ENCODE results near the gene CFDP1.

CFDP1 gene

DNA sequence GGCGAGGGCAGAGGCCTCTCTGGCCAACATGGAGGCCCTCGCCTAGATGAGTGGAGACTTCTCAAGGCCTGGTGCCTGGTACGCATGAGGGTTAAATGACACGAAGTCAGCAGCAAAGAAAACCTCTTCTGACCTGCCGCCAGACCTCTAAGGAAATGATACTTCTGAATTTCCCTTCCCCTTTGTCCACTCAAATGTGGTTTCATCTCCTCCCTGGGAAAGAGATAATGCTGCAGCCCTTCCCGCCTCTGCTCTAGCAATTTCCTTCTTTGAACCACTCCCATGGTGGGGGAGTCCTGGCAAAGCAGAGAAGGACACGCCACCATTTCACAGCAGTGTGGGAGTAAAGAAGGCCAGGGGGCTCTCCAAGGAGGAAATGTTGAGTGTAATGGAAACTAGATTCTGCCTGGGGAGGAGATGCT, 116.2 kb downstream of the CFDP1 start:
- CTCF ChIA-PET: interaction anchor here (0.8 kb wide), 1 partner anchor 117 kb away, joined by 4 read pairs; no protein-coding TSS in a partner anchor

DNA sequence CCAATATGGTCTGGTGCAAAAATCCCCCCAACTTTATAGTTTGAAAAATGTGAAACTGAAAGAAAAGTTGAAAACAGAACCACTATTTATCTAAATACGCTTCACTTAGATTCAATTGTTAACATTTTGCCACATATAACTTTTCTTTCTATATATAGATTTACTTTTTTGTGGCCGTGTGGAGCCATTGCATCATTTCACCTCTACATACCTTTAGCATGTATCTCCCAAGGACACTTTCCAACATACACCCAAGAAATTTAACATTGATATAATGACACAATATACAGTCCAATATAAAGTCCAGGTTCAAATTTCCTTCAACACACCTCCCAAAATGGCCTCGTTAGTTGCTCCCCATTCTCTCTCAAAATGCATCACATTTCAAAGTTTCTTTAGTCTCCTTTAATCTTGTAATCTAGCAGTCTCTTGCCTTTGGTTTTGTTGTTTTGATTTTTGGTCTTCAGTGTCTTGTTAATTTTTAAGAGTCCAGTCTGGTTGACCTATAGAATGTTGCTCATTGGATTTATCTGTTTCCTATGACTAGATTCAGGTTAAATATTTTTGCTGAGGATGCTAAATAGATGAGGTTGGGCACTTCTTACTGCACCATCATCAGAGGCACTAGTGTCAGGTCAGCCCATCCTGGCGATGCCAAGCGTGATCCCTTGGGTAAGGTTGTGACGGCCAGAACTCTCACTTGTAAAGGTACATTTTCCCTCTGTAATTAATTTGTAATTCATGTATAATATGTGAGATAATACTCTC, 117.6 kb downstream of the CFDP1 start:
- Histone ChIP-seq H3K27ac (ENCODE audit: extremely low read depth, low read depth, low read length) (no peak overlapping the region), H3K36me3 (ENCODE audit: control insufficient read depth in 2 of 2, insufficient read depth in 1 of 2, low read length in 2 of 2) (peaks cover 0 to 4% of the 10 kb centered on the region in 2 experiments; a peak in 2 of 3 replicates), H3K4me3 (ENCODE audit: low read depth, low read length) (no peak overlapping the region), H3K9me3 (ENCODE audit: control insufficient read depth, insufficient read depth, low read depth, low read length) (no peaks in the 10 kb centered on the region), H3K4me1 (ENCODE audit: control insufficient read depth, insufficient read depth, low read length) (no peaks in the 10 kb centered on the region)
- no peak for TF ChIP-seq ZNF266 (tag by site-specific recombination; IDR thresholded peaks at IDR 0.05; ENCODE audit: low read depth)
- TF ChIP-seq ZNF654 (tag by site-specific recombination; IDR thresholded peaks at IDR 0.05; ENCODE audit: low read depth): no peak
- POLR2A ChIA-PET: no interaction called here
- CTCF ChIA-PET: no interaction called here

More for the DNA sequence above, 116.2 kb downstream of the CFDP1 start:
- POLR2A ChIA-PET: no interaction called here
- Histone ChIP-seq H3K9me3 (ENCODE audit: control insufficient read depth, insufficient read depth, low read depth, low read length) (no peaks in the 10 kb centered on the region), H3K36me3 (ENCODE audit: control insufficient read depth in 2 of 2, insufficient read depth in 1 of 2, low read length in 2 of 2) (peaks cover 0 to 4% of the 10 kb centered on the region in 2 experiments; a peak in 2 of 3 replicates), H3K27ac (ENCODE audit: extremely low read depth, low read depth, low read length) (no peak overlapping the region), H3K4me3 (ENCODE audit: low read depth, low read length) (no peak overlapping the region), H3K4me1 (ENCODE audit: control insufficient read depth, insufficient read depth, low read length) (no peaks in the 10 kb centered on the region)
- TF ChIP-seq GLIS1 (tag by site-specific recombination; IDR thresholded peaks at IDR 0.05) (no peak), ZFP3 (tag by site-specific recombination; IDR thresholded peaks at IDR 0.05; ENCODE audit: low read depth) (no peak), ZBTB17 (tag by site-specific recombination; IDR thresholded peaks at IDR 0.05) (no peak), TCF7L2 (IDR thresholded peaks at IDR 0.05; ENCODE audit: borderline replicate concordance, low read depth, low read length) (no peak), YY1 (tag by site-specific recombination; IDR thresholded peaks at IDR 0.05) (no peak), ZNF558 (tag by site-specific recombination; IDR thresholded peaks at IDR 0.05) (no peak), ZNF621 (tag by site-specific recombination; IDR thresholded peaks at IDR 0.05) (no peak), ZNF239 (tag by site-specific recombination; IDR thresholded peaks at IDR 0.05) (no peak), ZNF404 (tag by site-specific recombination; IDR thresholded peaks at IDR 0.05) (no peak), ZNF274 (IDR thresholded peaks at IDR 0.05; ENCODE audit: low read length) (no peak), ZNF274 (tag by site-specific recombination; IDR thresholded peaks at IDR 0.05; ENCODE audit: borderline replicate concordance) (no peak), ZNF324 (tag by site-specific recombination; IDR thresholded peaks at IDR 0.05) (no peak), WT1 (tag by site-specific recombination; IDR thresholded peaks at IDR 0.05) (no peak), ZBTB7A (tag by site-specific recombination; IDR thresholded peaks at IDR 0.05; ENCODE audit: low read depth) (no peak), ZNF660 (tag by site-specific recombination; IDR thresholded peaks at IDR 0.05) (no peak), PRDM1 (tag by site-specific recombination; IDR thresholded peaks at IDR 0.05) (no peak), ZNF561 (tag by site-specific recombination; IDR thresholded peaks at IDR 0.05; ENCODE audit: borderline replicate concordance) (no peak)
- TF ChIP-seq, protein P1, sequence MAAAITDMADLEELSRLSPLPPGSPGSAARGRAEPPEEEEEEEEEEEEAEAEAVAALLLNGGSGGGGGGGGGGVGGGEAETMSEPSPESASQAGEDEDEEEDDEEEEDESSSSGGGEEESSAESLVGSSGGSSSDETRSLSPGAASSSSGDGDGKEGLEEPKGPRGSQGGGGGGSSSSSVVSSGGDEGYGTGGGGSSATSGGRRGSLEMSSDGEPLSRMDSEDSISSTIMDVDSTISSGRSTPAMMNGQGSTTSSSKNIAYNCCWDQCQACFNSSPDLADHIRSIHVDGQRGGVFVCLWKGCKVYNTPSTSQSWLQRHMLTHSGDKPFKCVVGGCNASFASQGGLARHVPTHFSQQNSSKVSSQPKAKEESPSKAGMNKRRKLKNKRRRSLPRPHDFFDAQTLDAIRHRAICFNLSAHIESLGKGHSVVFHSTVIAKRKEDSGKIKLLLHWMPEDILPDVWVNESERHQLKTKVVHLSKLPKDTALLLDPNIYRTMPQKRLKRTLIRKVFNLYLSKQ (tag by site-specific recombination; IDR thresholded peaks at IDR 0.05; ENCODE audit: borderline replicate concordance): no peak
- TF ChIP-seq, protein P2, sequence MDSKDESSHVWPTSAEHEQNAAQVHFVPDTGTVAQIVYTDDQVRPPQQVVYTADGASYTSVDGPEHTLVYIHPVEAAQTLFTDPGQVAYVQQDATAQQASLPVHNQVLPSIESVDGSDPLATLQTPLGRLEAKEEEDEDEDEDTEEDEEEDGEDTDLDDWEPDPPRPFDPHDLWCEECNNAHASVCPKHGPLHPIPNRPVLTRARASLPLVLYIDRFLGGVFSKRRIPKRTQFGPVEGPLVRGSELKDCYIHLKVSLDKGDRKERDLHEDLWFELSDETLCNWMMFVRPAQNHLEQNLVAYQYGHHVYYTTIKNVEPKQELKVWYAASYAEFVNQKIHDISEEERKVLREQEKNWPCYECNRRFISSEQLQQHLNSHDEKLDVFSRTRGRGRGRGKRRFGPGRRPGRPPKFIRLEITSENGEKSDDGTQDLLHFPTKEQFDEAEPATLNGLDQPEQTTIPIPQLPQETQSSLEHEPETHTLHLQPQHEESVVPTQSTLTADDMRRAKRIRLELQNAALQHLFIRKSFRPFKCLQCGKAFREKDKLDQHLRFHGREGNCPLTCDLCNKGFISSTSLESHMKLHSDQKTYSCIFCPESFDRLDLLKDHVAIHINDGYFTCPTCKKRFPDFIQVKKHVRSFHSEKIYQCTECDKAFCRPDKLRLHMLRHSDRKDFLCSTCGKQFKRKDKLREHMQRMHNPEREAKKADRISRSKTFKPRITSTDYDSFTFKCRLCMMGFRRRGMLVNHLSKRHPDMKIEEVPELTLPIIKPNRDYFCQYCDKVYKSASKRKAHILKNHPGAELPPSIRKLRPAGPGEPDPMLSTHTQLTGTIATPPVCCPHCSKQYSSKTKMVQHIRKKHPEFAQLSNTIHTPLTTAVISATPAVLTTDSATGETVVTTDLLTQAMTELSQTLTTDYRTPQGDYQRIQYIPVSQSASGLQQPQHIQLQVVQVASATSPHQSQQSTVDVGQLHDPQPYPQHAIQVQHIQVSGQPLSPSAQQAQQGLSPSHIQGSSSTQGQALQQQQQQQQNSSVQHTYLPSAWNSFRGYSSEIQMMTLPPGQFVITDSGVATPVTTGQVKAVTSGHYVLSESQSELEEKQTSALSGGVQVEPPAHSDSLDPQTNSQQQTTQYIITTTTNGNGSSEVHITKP (tag by site-specific recombination; IDR thresholded peaks at IDR 0.05): no peak
- TF ChIP-seq, protein P3, sequence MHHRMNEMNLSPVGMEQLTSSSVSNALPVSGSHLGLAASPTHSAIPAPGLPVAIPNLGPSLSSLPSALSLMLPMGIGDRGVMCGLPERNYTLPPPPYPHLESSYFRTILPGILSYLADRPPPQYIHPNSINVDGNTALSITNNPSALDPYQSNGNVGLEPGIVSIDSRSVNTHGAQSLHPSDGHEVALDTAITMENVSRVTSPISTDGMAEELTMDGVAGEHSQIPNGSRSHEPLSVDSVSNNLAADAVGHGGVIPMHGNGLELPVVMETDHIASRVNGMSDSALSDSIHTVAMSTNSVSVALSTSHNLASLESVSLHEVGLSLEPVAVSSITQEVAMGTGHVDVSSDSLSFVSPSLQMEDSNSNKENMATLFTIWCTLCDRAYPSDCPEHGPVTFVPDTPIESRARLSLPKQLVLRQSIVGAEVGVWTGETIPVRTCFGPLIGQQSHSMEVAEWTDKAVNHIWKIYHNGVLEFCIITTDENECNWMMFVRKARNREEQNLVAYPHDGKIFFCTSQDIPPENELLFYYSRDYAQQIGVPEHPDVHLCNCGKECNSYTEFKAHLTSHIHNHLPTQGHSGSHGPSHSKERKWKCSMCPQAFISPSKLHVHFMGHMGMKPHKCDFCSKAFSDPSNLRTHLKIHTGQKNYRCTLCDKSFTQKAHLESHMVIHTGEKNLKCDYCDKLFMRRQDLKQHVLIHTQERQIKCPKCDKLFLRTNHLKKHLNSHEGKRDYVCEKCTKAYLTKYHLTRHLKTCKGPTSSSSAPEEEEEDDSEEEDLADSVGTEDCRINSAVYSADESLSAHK (tag by site-specific recombination; IDR thresholded peaks at IDR 0.05): no peak
